Liver (tissue), 9 donors: ENCODE data around the gene CYP20A1. TPM values are rescaled to one million over a fixed set of nuclear protein-coding genes. Genes with fewer than 3 reads are reported as not detected.

ENCODE experiments used
- DNase-seq: peaks from one replicate; pipeline ENCODE4 v3.0.0-alpha.2; 2017; ENCODE audit warnings: low spot score
- H3K27ac ChIP-seq, 2 donors: one replicate each; pipeline ENCODE4 v1.7.0; 2013; ENCODE audit warnings: inconsistent platforms in 2 of 2, low read length in 2 of 2, control low read depth in 1 of 2, low read depth in 1 of 2, mild to moderate bottlenecking in 1 of 2
- H3K27me3 ChIP-seq, 4 donors: one replicate each; pipeline versions ENCODE4 v1.6.1 to v1.7.0; 2013; ENCODE audit warnings: low read length in 3 of 4, inconsistent platforms in 1 of 4, mild to moderate bottlenecking in 1 of 4, moderate library complexity in 1 of 4; ENCODE audit not compliant: control insufficient read depth in 4 of 4, insufficient read depth in 4 of 4
- H3K36me3 ChIP-seq, 4 donors: one replicate each; pipeline versions ENCODE4 v1.6.1 to v1.7.0; 2013; ENCODE audit warnings: low read length in 3 of 4, mild to moderate bottlenecking in 3 of 4, low read depth in 1 of 4, moderate library complexity in 1 of 4; ENCODE audit not compliant: control insufficient read depth in 4 of 4, insufficient read depth in 3 of 4
- H3K4me1 ChIP-seq, 4 donors: one replicate each; pipeline versions ENCODE4 v1.6.1 to v1.7.0; 2013; ENCODE audit warnings: low read length in 3 of 4, mild to moderate bottlenecking in 3 of 4, moderate library complexity in 1 of 4; ENCODE audit not compliant: control insufficient read depth in 4 of 4, insufficient read depth in 4 of 4
- H3K4me3 ChIP-seq, 3 donors: one replicate each; pipeline versions ENCODE4 v1.6.1 to v1.7.0; 2013; ENCODE audit warnings: low read length in 3 of 3, control low read depth in 1 of 3, low read depth in 1 of 3, mild to moderate bottlenecking in 1 of 3
- H3K9ac ChIP-seq, 2 donors: one replicate each; pipeline ENCODE4 v1.7.0; 2013; ENCODE audit warnings: low read length in 2 of 2, mild to moderate bottlenecking in 2 of 2, moderate library complexity in 2 of 2, control low read depth in 1 of 2, low read depth in 1 of 2
- H3K9me3 ChIP-seq, 4 donors: one replicate each; pipeline versions ENCODE4 v1.6.1 to v1.7.0; 2013; ENCODE audit warnings: low read length in 3 of 4; ENCODE audit not compliant: control insufficient read depth in 4 of 4
- ATF3 ChIP-seq: IDR thresholded peaks from 2 replicates; pipeline ENCODE4 v1.6.1; 2016; ENCODE audit warnings: antibody characterized with exemption
- CTCF ChIP-seq: fragments of 150-350 bp; IDR thresholded peaks from 2 replicates; pipeline ENCODE4 v1.5.1; 2017; ENCODE audit warnings: improper control_type of control experiment, low read depth, low read length; ENCODE audit not compliant: missing input control
- EGR1 ChIP-seq, 2 donors: IDR thresholded peaks; 2 replicates each; pipeline ENCODE4 v1.6.1; 2016 to 2018; ENCODE audit warnings: antibody characterized with exemption in 2 of 2, low read depth in 2 of 2
- FOXA1 ChIP-seq: IDR thresholded peaks from 2 replicates; pipeline ENCODE4 v1.6.1; 2016; ENCODE audit warnings: antibody characterized with exemption
- FOXA2 ChIP-seq: IDR thresholded peaks from 2 replicates; pipeline ENCODE4 v1.6.1; 2016; ENCODE audit warnings: antibody characterized with exemption
- GABPA ChIP-seq, 2 donors: IDR thresholded peaks in 1 of 2; conservative IDR thresholded peaks in 1 of 2; 2 replicates each; pipeline ENCODE4 v1.6.1; 2016; ENCODE audit warnings: antibody characterized with exemption in 2 of 2, mild to moderate bottlenecking in 1 of 2, moderate library complexity in 1 of 2
- HNF4A ChIP-seq, 2 donors: conservative IDR thresholded peaks; 2 replicates each; pipeline ENCODE4 v1.6.1; 2016; ENCODE audit warnings: antibody characterized with exemption in 2 of 2, mild to moderate bottlenecking in 2 of 2
- HNF4G ChIP-seq: IDR thresholded peaks from 2 replicates; pipeline ENCODE4 v1.6.1; 2016; ENCODE audit warnings: antibody characterized with exemption
- JUND ChIP-seq, 2 donors: IDR thresholded peaks; 2 replicates each; pipeline ENCODE4 v1.6.1; 2016; ENCODE audit warnings: antibody characterized with exemption in 2 of 2
- MAX ChIP-seq: IDR thresholded peaks from 2 replicates; pipeline ENCODE4 v1.6.1; 2016; ENCODE audit warnings: antibody characterized with exemption
- NR2F2 ChIP-seq: IDR thresholded peaks from 2 replicates; pipeline ENCODE4 v1.6.1; 2016; ENCODE audit warnings: antibody characterized with exemption
- RAD21 ChIP-seq, 2 donors: IDR thresholded peaks; 2 replicates each; pipeline ENCODE4 v1.6.1; 2016; ENCODE audit warnings: antibody characterized with exemption in 2 of 2, mild to moderate bottlenecking in 2 of 2
- REST ChIP-seq: IDR thresholded peaks from 2 replicates; pipeline ENCODE4 v1.6.1; 2016; ENCODE audit warnings: antibody characterized with exemption, mild to moderate bottlenecking
- RXRA ChIP-seq, 2 donors: IDR thresholded peaks; 2 replicates each; pipeline ENCODE4 v1.6.1; 2017 to 2018; ENCODE audit warnings: antibody characterized with exemption in 2 of 2, mild to moderate bottlenecking in 1 of 2
- SP1 ChIP-seq: IDR thresholded peaks from 2 replicates; pipeline ENCODE4 v1.6.1; 2018; ENCODE audit warnings: antibody characterized with exemption, mild to moderate bottlenecking
- TAF1 ChIP-seq: conservative IDR thresholded peaks from 2 replicates; pipeline ENCODE4 v1.6.1; 2016; ENCODE audit warnings: antibody characterized with exemption, mild to moderate bottlenecking
- YY1 ChIP-seq: IDR thresholded peaks from 2 replicates; pipeline ENCODE4 v1.6.1; 2016; ENCODE audit warnings: antibody characterized with exemption, mild to moderate bottlenecking
- ZBTB33 ChIP-seq: IDR thresholded peaks from 2 replicates; pipeline ENCODE4 v1.6.1; 2016; ENCODE audit warnings: antibody characterized with exemption
- WGBS: extraction: QIAGEN DNeasy Blood & Tissue Kit; methylation state at CpG from one replicate; pipeline ENCODE4 v1.1.7; 2013; 5-methylcytosine and 5-hydroxymethylcytosine counted together
- polyA plus RNA-seq, 2 donors: library from polyadenylated mRNA; stranded (reverse) in 1 of 2; unstranded in 1 of 2; fragments of 200-250 nt in 1 of 2; fragments of >200 nt in 1 of 2; fragmentation: Nextera tagmentation in 1 of 2; extraction: Ambion mirVana in 1 of 2; gene quantifications; one replicate each; pipeline versions ENCODE4 v1.2.1 to v1.2.3, GENCODE V29; 2013 to 2015
- total RNA-seq, 2 donors: library from RNA; depleted of rRNA; stranded (reverse); fragments of >200 nt; gene quantifications; one replicate each; pipeline ENCODE4 v1.2.3, GENCODE V29; 2014
- donor health status: healthy.
- donor health status: healthy.
- donor health status: healthy.
- donor health status: healthy.
- donor health status: healthy.

Gene CYP20A1
- total and polyA plus RNA-seq, 4 donors = 5.0 to 22.7 (median 16.1) TPM

GRCh38 chr2:203310688-203311436 is 72.0 kb downstream of the CYP20A1 start:
- Histone ChIP-seq H3K4me3 (no peak overlapping the region), H3K9me3 (no peaks in the 10 kb centered on the region), H3K4me1 (no peaks in the 10 kb centered on the region), H3K9ac (no peak overlapping the region), H3K27ac (no peak overlapping the region), H3K27me3 (no peaks in the 10 kb centered on the region), H3K36me3 (peaks cover 0 to 2% (median under 1%) of the 10 kb centered on the region in 4 donors)
- DNase-seq = no peak
- TF ChIP-seq ZBTB33 (no peak), JUND (IDR thresholded peaks at IDR 0.05) (no peak), HNF4A (conservative IDR thresholded peaks at IDR 0.05) (no peak), ATF3 (no peak), HNF4G (no peak), NR2F2 (no peak), EGR1 (IDR thresholded peaks at IDR 0.05; ENCODE audit: low read depth in 2 of 2) (no peak), CTCF (no peak), TAF1 (no peak), SP1 (no peak), MAX (no peak), YY1 (no peak), FOXA2 (no peak), RAD21 (IDR thresholded peaks at IDR 0.05) (no peak), GABPA (IDR thresholded peaks at IDR 0.05 in 1 of 2, conservative IDR thresholded peaks at IDR 0.05 in 1 of 2) (no peak), REST (no peak), FOXA1 (no peak), RXRA (IDR thresholded peaks at IDR 0.05) (no peak)
- 92% methylated on average over 3 of the region's 3 CpGs for WGBS
